Measurements from ENCODE around the gene FNIP2.

Gene FNIP2

GRCh38 chr4:158845311-158846041 lies 76.7 kb downstream of the FNIP2 start:
- H3K4me3 ChIP-seq (ENCODE audit: low read length): no peak overlapping the region

GRCh38 chr4:158847535-158847934 lies 78.7 kb downstream of the FNIP2 start:
- TF ChIP-seq ZNF274 (IDR thresholded peaks at IDR 0.05; ENCODE audit: low read depth, low read length): no peak
- no peak overlapping the region for H3K4me3 ChIP-seq (ENCODE audit: low read length)

More at GRCh38 chr4:158845311-158846041, 76.7 kb downstream of the FNIP2 start:
- TF ChIP-seq ZNF274 (IDR thresholded peaks at IDR 0.05; ENCODE audit: low read depth, low read length): no peak

GRCh38 chr4:158849681-158850080 lies 80.9 kb downstream of the FNIP2 start:
- no peak for TF ChIP-seq ZNF274 (IDR thresholded peaks at IDR 0.05; ENCODE audit: low read depth, low read length)
- no peak overlapping the region for H3K4me3 ChIP-seq (ENCODE audit: low read length)

- TF ChIP-seq ZNF274 (IDR thresholded peaks at IDR 0.05; ENCODE audit: low read depth, low read length): no peak
- H3K4me3 ChIP-seq (ENCODE audit: low read length): no peak overlapping the region
These were observed 81.5 kb downstream of the FNIP2 start for GRCh38 chr4:158850371-158850770.

- no peak overlapping the region for H3K4me3 ChIP-seq (ENCODE audit: low read length)
- TF ChIP-seq ZNF274 (IDR thresholded peaks at IDR 0.05; ENCODE audit: low read depth, low read length): no peak
These were observed 82.2 kb downstream of the FNIP2 start for GRCh38 chr4:158850800-158851644.

- no peak overlapping the region for H3K4me3 ChIP-seq (ENCODE audit: low read length)
- no peak for TF ChIP-seq ZNF274 (IDR thresholded peaks at IDR 0.05; ENCODE audit: low read depth, low read length)
These were observed 85.4 kb downstream of the FNIP2 start for GRCh38 chr4:158854236-158854635.

- TF ChIP-seq ZNF274 (IDR thresholded peaks at IDR 0.05; ENCODE audit: low read depth, low read length): no peak
- H3K4me3 ChIP-seq (ENCODE audit: low read length): no peak overlapping the region
These were observed 88.0 kb downstream of the FNIP2 start for GRCh38 chr4:158856852-158857251.

GRCh38 chr4:158857951-158858350 lies 89.1 kb downstream of the FNIP2 start:
- no peak for TF ChIP-seq ZNF274 (IDR thresholded peaks at IDR 0.05; ENCODE audit: low read depth, low read length)
- H3K4me3 ChIP-seq (ENCODE audit: low read length): no peak overlapping the region

- H3K4me3 ChIP-seq (ENCODE audit: low read length): no peak overlapping the region
- no peak for TF ChIP-seq ZNF274 (IDR thresholded peaks at IDR 0.05; ENCODE audit: low read depth, low read length)
These were observed 89.8 kb downstream of the FNIP2 start for GRCh38 chr4:158858410-158859199.

- no peak for TF ChIP-seq ZNF274 (IDR thresholded peaks at IDR 0.05; ENCODE audit: low read depth, low read length)
- H3K4me3 ChIP-seq (ENCODE audit: low read length): no peak overlapping the region
These were observed 90.8 kb downstream of the FNIP2 start for GRCh38 chr4:158859661-158860060.

GRCh38 chr4:158860856-158861255 lies 92.0 kb downstream of the FNIP2 start:
- no peak overlapping the region for H3K4me3 ChIP-seq (ENCODE audit: low read length)
- no peak for TF ChIP-seq ZNF274 (IDR thresholded peaks at IDR 0.05; ENCODE audit: low read depth, low read length)

GRCh38 chr4:158861281-158861680 lies 92.5 kb downstream of the FNIP2 start:
- peak overlapping the region; percentile 45; the same call in 1 of the 2 replicates for H3K4me3 ChIP-seq (ENCODE audit: low read length)
- TF ChIP-seq ZNF274 (IDR thresholded peaks at IDR 0.05; ENCODE audit: low read depth, low read length): no peak

- H3K4me3 ChIP-seq (ENCODE audit: low read length): peak overlapping the region; percentile 45; the same call in 1 of the 2 replicates
- no peak for TF ChIP-seq ZNF274 (IDR thresholded peaks at IDR 0.05; ENCODE audit: low read depth, low read length)
These were observed 92.9 kb downstream of the FNIP2 start for GRCh38 chr4:158861766-158862165.

- TF ChIP-seq ZNF274 (IDR thresholded peaks at IDR 0.05; ENCODE audit: low read depth, low read length): no peak
- no peak overlapping the region for H3K4me3 ChIP-seq (ENCODE audit: low read length)
These were observed 94.5 kb downstream of the FNIP2 start for GRCh38 chr4:158863296-158863695.

Measured in GM08714 (cell line).